Activated naive CD4-positive, alpha-beta T cell treated with anti-CD3 and anti-CD28 coated beads, Interleukin-2, amount 50 U/mL, for 16 hours (primary cell): ENCODE data around the gene CENPM.

ENCODE experiments used
- DNase-seq: peaks from one replicate; pipeline ENCODE4 v3.0.0-alpha.2; 2020

Gene CENPM, protein sequence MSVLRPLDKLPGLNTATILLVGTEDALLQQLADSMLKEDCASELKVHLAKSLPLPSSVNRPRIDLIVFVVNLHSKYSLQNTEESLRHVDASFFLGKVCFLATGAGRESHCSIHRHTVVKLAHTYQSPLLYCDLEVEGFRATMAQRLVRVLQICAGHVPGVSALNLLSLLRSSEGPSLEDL

DNA sequence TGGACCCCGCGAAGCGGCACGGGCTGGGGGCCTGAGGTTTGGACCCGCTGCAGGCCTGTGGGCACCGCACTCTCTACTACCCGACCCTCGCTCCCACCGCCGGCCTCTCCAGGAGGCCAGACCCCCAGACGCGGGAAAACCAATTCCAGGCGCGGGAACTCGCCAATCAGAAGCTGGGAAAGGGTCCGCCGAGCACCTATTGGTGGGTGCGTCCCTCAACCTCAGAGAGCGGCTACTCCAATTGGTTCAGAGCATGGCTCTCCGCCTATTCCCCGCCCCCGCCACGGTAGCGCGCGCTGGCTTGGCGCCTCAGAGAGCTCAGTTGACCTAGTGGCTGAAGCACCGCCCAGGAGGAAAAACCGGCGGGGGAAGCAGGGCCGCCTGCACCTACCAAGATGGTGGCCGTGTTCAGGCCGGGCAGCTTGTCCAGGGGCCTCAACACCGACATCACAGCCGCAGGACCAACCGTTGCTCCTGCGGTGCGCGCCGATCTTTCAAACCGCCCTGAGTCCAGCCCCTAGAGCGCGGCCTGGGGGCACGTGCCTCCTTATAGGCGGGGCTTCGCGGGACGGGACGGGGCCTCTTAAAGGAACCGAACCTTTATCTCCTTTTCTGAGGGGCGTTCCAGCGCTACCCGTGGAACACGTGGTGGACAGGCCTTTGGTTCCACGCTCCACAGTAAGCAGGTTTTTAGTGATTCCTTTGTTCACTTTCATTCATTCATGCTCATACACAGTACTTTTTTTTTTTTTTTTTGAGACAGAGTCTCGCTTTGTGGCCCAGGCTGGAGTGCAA lies at the start of gene CENPM:
Gene CENPM, minus strand, starts transcription at position 524 of the 795 bp plus-strand sequence. Its CDS starts 76 bp downstream, at position 448.
- peak; percentile 92 for DNase-seq

DNA sequence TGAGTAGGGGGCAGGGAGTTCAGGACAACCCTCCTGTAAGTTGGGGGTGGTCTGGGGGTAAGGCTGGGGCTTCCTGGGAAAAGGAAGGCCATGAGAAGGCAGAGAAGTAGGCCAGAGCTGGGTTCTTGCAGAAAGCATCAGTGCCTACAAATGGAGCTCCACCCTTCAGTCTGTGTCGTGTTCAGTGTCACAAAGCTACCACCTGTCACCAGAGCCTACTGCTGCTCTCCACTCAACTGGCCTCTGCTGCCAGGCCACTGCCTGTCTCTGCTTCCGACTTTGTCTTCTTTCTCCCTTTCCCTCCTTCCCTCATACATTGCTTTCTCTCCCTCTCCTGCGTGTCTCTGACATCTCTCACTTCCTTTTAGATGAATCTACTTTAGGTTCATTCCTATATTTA lies 48.3 kb upstream of the CENPM start:
- DNase-seq, result no peak

DNA sequence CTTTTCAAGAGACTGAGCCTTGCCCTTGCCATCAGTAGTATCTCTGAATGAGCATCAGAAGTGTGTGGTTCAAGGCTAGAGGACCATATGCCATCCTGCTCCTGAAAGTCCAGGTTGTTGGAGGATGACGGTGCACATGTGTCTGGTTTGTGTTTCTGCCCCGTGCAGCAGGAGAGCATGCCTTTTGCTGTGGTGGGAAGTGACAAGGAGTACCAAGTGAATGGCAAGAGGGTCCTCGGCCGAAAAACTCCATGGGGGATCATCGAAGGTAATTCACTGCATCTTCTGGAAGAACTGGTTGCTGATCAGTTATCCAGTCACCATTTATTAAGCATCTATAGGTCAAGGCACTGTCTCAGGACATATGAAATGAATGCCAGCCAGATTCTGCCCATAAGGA lies 45.5 kb upstream of the CENPM start:
- DNase-seq, result no peak

DNA sequence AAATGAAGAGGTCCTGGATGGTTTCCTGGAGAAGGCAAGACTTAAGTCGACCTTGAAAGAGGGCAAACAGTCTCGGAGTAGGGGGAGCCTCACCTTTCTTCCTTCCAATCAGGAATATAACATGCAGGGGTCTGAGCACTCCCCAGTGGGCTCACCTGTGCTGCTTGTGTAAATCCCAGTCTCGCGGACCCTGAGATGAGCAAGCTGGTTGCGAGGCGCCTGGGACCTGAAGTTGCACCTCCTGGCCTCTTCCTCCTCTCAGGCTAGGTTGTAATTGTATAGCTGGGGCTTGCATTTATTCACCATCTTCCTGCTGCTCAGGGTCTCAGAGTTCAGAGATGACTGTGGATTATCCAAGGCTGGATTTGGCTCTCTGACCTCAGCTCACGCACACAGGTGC lies 44.2 kb upstream of the CENPM start:
- no peak for DNase-seq

DNA sequence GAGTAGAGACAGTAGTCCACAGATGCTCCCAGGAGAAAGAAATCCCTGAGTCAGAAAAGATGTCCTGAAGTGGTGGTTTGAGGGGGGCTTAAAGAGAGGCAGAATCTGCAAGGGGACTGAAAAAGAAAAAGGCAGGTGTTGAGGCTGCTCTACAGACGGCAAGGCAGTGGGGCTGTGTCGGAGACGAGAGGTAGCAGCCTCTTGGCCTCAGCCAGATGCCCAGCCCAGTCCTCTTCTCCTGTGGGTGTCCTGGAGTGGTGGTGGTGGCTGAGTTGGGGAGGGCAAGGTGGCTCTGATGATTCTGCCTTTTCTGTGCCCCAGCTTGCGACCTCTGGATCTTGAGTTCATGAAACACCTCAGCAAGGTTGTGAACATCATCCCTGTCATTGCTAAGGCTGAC lies 42.3 kb upstream of the CENPM start:
- no peak for DNase-seq

DNA sequence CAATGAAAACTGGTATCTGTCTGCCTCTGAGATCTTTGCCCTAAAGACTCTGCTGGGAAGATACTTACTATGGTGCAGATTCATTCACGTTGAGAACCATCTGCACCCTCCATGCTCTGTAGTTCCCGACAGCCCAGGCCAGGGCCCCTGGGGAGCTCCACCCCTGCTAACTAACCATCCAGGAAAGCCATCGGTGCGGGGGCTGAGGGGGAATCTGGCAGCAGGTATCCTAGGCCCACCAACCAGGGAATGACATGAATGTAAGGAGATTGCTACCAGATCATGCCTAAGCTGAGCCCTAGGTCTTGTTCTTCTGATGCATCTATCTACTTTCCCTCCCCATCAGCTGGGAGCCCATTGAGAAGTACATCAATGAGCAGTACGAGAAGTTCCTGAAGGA lies 40.3 kb upstream of the CENPM start:
- no peak for DNase-seq

DNA sequence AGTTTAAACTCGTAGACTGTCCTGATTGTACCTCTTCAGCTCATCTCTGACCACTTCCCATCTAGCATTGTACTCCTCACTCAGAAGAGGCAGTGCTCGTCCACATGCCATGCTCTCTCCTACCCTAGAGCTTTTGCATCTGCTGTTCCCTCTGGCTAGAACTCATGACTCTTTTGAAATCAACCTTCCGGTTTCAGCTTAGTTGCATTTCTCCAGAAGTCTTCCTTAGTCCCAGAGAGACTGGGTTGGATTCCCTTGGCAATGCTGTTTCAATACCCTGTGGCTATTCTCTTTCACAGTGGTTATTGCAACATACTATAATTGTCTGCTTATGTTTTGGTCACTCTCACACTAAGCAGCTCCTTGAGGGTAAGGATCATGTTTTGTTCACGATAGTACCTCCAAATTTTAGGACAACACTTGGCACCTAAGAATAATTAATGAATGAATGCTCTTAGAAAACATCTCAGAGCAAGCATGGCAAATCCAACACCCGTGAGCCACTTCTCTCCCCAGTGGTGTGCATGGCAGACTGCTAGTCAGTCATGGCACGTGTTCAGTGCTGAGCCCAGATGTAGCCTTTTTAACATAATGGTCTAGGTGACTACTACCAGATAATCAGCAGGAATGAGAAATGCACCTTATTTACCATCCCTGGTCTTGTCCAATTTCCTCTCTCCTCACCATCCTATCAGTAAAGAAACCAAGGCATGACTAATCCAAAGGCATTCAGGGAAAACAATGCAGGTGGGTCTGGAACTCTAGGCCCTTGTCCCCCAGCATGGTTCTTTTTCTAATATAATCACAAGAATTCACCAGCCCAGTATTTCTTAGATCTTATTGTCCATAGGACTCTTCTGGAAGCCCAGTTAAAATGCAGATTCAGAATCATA lies 36.8 kb upstream of the CENPM start:
- no peak for DNase-seq

DNA sequence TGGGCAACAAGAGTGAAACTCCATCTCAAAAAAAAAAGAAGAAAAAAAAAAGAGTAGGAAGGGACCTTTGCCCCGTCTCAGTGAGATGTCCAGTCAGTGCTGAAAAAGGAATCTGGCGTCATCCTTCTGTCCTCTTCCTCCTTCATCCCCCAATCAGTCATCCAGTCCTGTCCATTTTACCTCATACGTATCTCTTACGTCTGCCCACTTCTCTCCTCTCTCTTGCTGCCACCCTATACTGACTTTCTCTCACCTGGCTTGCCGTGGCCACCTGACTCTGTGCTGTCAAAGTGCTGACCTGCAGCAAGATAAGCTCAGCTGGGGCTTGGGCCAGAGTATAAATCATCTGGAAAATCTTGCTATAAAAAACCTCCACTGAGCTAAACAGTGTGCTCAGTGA lies 35.9 kb upstream of the CENPM start:
- no peak for DNase-seq

DNA sequence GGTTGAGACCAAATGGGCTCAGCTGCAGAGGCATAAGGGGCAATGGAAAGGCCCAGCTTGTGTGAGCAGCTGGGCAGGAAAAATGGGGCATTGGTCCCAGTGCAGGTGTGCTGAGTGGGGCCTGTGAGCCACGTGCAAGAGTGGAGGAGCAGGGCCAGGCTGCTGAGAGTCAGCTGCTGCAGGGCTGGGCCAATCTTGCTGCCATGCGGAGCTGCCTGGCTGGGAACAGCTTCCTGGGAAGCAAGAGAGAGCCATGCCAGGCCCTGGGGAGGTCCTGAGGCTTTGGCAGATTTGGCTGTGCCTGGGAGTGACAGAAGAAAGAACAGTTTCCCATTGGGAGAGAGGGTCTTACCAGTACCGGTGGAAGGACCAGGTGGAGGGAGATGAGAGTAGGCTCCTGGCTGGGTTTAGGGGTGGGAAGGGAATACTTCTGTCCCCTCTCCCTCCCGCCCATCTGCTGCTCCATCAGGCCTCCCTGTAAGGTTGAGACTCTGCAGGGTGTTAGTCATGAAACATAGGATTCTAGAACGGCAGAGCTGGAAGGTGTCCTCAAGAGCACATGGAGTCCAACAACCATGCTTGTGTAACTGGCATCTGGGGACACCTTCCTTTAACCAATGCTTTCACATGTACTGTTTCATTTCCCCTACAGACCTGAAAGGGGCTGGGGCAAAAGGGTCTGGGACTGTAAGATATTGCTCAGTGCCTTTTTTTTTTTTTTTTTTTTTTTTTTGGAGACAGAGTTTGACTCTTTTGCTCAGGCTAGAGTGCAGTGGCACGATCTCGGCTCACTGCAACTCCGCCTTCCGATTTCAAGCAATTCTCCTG lies 32.7 kb upstream of the CENPM start:
- DNase-seq, result no peak

DNA sequence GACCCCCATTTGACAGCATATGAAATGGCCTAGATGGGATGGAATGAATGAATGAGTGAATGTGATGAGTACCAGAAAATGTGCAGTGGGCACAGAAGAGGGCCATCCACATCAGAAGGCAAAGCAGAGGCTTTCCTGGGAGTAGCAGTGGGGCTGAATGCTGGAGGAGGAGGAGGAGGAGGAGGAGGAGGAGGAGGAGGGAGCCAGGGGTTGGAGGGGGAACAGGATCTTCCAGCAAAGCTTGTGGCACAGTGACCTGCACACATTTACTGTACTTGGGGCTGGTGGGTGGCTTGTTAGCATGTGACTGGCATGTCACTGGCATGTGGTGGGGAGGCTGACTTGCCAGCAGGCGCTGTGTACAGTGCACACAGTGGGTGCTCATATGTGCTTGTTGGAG lies 31.8 kb upstream of the CENPM start:
- no peak for DNase-seq

DNA sequence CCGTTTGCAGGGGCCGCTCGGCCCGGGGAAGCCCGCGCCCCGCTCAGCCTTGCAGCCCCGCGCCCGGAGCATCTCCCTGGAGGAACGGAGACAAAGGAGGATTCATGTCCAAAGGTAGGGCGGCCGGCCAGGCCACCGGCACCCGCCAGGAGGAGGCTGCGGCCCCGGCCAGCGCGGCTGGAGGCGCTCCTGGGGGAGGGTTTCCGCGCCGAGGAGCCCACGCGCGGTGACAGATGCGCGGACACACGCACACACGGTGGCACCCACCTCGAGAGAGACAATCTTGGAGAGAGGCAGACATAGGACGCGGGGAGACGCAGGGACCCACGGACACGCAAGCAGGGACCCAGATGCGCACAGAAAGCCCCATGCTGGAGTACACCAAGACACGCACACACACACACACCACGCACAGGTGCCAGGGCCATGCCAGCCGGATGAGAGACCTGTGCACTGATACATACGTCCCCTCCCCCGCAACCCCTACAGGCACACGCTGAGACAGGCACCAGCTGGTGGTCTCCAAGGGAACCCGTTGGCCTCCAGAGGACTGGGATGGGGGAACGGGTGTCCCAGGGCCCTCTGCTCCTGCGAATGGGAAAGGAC lies 30.1 kb upstream of the CENPM start:
- peak; percentile 19 for DNase-seq

DNA sequence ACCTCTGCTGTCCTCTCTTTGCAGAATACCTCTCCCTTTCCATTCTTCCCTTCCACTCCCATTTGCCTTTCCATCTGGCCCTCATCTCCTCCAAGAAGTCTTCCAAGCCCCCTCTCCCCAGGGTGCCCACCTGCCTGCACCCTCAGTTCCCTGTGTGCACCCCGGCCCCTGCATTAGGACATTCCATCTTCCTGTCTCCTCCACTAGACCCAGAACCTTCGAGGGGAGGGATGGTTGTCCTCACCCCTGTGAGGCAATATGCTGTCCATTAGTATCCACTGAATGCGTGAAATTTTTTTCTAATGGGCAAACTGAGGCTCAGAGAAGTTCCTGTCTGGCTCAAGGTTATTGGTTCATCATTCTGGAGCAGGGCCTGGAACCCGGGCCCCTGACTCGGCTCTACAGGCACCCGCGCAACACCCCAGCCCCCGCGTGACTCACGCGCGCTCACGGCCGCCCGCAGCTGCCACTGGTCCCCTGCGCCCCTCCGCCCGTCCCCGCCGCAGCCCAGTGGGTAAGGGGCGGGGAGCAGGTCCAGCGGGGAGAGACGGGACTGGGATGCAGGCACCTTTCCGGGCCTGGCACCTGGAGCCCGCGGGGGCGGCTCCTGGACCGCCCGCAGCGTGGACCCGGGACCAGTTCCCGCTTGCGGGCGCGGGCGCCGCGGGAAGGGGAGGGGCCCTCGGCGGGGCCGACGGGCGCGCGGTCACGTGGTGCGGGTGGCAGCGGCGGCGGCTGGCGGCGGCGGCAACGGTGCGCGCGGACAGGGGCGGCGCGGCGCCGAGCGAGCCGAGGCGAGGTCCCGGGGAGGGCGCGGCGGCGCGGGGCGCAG lies 29.3 kb upstream of the CENPM start:
- peak; percentile 57 for DNase-seq

DNA sequence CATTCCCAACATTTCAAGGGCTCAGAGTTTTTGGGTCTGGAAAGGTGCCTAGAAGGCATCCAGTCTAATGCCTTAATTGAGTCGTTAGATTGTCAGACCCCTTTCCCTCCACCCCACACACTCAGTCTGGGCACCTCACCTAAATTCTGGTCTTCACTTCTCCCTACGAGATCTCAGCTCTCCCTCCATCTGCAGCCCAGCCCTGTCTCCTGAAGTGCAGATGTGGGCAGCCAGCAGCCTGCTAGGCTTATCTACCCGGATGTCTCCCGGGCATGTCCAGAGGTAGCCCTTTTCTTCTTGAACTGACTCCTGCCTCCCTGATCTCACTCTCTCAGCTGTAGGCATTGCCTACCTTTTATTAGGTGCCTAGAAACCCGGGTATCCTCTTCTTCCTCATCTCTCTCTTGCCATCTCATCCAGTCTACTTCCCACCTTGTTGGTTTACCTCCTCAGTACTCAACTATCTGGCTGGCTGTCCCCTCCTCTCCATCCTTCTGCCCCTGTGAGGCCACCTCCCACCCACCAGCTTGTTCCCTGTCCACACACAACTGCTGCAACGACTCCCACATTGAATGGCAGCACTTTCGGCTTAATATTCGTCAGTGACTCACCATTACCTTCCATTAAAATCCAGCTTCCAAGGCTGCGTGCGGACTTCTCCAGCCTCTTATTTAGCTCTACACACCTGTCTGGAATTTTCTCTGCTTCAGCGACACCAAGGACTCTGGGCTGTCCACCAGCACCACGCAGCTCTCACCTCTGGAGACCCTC lies 28.5 kb upstream of the CENPM start:
- no peak for DNase-seq

DNA sequence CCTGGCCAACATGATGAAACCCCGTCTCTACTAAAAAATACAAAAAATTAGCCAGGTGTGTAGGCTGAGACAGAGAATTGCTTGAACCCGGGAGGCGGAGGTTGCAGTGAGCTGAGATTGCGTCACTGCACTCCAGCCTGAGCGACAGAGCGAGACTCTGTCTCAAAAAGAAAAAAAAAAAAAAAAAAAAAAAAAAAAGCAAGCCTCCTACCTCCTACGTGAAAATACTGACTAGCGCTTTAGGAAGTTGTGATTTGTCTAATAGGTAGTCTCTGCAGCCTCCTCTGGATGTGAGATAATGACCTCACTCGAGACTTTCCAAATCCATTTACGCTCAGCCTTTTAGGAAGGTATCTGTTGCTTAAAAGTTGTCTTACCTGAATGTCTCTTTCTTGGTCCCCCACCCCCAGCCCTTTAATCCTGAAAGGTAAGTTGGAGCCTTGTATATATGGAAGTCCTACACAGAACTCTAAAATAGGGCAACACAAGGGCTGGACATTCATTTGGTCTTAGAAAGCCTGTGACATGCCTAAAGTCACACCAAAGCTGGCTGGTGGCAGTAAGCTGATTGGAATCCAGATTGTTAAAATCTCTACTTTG lies 27.8 kb upstream of the CENPM start:
- no peak for DNase-seq

DNA sequence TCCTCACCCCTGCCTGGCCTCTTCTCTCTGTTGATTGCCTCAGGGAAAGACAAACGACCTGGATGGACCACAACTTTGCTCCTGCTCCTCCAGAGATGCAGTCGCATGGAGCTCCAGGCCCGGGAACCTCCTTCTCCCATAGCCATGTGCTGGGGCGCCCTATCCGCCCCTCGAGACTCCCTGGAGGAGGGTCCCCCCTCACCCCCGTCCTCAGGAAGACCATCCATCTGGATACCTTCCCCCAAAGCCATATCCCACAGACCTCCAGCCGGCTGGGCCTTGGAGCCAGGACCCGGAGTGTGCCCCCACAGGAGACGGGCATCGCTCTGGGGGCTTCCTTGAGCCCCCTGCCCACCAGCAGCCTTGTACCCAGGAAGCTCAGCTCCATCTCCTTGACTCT lies 24.5 kb upstream of the CENPM start:
- no peak for DNase-seq

DNA sequence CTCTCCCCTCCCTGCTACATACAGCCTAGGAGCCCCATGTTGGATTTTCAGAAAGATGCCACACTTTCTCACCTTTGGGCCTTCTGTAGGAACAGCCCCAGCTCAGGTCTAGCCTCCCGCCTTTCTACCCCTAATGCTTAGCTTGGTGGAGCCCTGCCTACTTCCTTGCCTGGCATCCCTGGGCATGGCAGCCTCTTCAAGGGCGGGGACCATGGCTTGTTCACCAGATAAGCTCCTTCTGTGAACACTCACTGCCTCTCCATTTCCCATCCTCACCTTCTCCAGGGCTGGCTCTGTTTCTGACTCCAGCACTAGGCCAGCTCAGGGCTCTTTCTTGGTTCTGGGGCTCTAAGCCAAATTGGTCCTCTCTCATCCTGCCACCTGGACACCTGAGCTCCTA lies 23.6 kb upstream of the CENPM start:
- no peak for DNase-seq

DNA sequence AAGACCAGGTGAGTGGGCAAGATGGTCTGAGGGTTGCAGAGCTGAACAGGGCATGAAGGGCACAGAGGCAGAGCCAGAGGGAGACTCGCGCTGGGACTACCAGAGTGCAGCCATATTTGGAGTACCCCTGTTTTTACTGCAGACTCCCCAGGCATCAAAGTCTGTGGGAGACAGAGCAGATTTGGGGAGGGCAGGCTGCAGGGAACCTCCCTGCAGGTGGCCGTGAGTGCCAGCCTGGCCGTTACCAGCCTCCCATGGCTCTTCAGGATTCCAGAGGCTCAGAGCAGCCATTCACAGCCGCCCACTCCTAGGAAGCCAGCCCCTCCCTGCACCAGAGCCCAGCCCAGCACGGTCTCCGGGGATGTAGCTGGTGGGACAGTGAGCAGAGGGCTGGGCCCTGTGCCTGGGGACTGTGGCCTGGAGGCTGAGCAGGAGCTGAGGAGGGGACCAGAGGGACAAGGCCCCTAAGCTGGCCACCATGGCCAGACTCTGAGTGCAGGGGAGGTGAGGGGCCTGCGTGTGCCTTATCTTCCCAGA lies 22.2 kb upstream of the CENPM start, which contains the start of gene SEPTIN3:
Gene SEPTIN3, plus strand, starts transcription at position 334 of the 537 bp plus-strand sequence. CDS start 2,050 bp downstream, outside the sequence.
- DNase-seq, result no peak

DNA sequence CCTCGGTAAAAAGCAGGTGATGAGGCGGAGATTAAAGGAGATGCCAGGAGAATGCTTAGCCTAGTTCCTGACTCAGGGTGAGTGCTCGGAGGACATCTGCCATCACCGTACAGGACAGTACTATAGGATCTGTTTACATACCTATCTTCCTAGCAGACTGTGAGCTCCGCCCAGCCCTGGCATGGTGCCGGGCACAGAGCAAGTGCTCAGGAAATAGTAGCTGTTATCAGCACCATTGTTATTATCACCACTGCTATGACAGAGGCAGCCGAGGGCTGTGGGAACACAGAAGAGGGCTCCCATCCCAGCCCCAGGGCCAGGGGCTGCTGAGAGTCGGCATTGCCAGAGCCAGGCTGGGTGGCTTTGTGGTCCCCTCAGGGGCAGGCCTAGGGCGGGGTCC lies 21.6 kb upstream of the CENPM start:
- no peak for DNase-seq

DNA sequence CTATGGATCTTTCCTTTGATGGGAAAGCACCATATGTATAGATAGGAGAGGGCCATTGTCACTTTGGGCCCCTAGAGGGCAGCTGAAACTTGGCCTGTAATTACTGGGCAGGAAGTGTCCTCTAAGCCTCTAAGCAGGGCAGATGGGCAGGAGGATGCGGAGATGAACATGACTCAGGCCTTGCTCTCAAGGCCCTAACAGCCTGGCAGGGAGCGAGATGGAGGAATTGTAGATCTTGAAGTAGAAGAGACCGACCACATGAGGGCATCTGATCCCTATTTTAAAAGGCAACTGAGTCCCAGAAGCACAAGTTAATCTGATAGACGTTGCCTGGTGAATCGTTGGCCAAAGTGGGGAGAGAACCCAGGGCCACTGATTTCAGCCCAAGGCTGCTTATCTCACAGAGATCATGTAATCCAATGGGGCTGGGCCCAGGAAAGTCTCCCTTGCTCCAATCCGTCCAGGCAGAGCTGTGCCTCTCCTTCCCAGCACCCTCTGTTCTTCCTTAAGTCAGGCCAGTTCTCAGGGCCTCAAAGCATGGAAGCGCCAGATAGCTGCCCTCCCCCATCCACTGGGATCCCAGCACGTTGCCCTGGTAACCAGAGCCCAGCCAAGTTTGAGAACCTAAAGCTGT lies 19.8 kb upstream of the CENPM start:
- peak; percentile 35 for DNase-seq
